NCI-H146 treated with DMSO at 0.1 percent for 48 hours (cell line): ENCODE results near the gene CLPTM1.
"Not testable (repeated sequence)": the region's sequence is repeated elsewhere in the genome, so short reads cannot be mapped to it uniquely, and the experiment has no call there.

Experiments used
- DNase-seq: peaks from one replicate; lab custom pipeline; 2025; ENCODE audit not compliant: unreplicated experiment; lab: John Stamatoyannopoulos, UW

CLPTM1 gene

GRCh38 chr19:44939668-44940067 lies 15.5 kb upstream of the CLPTM1 start:
- DNase-seq, result no peak

GRCh38 chr19:44942067-44942571 lies 13.1 kb upstream of the CLPTM1 start, which contains the start of gene APOC4:
APOC4 (plus strand) TSS chr19:44942237; CDS start chr19:44942278, 41 bp downstream.
- DNase-seq, result no peak

- DNase-seq, result no peak
These were observed 11.4 kb upstream of the CLPTM1 start for GRCh38 chr19:44943801-44944249.

- DNase-seq, result no peak
These were observed 8.1 kb upstream of the CLPTM1 start for GRCh38 chr19:44947041-44947581.

GRCh38 chr19:44948237-44948636 lies 6.9 kb upstream of the CLPTM1 start:
- DNase-seq, result no peak

GRCh38 chr19:44948763-44949374 lies 6.3 kb upstream of the CLPTM1 start:
- DNase-seq, result no peak

- no peak for DNase-seq
These were observed 5.6 kb upstream of the CLPTM1 start for GRCh38 chr19:44949550-44949949.

GRCh38 chr19:44951179-44952159 lies 3.7 kb upstream of the CLPTM1 start:
- DNase-seq, result peak; percentile 63

- DNase-seq, result no peak
These were observed 917 bp upstream of the CLPTM1 start for GRCh38 chr19:44954278-44954648.

GRCh38 chr19:44955505-44956439 lies 592 bp downstream of the CLPTM1 start:
- DNase-seq, result no peak

- DNase-seq, result no peak
These were observed 2.3 kb downstream of the CLPTM1 start for GRCh38 chr19:44957526-44957925.

GRCh38 chr19:44958090-44958489 lies 2.9 kb downstream of the CLPTM1 start:
- no peak for DNase-seq

- no peak for DNase-seq
These were observed 4.5 kb downstream of the CLPTM1 start for GRCh38 chr19:44959691-44960090.

GRCh38 chr19:44960906-44961728 lies 5.9 kb downstream of the CLPTM1 start:
- DNase-seq, result no peak

- DNase-seq, result no peak
These were observed 6.6 kb downstream of the CLPTM1 start for GRCh38 chr19:44961821-44962220.

- no peak for DNase-seq
These were observed 12.9 kb downstream of the CLPTM1 start for GRCh38 chr19:44968118-44968517.

GRCh38 chr19:44968670-44969069 lies 13.5 kb downstream of the CLPTM1 start:
- no peak for DNase-seq

- no peak for DNase-seq
These were observed 14.3 kb downstream of the CLPTM1 start for GRCh38 chr19:44969437-44969836.

- not testable (repeated sequence) for DNase-seq
These were observed 16.3 kb downstream of the CLPTM1 start for GRCh38 chr19:44971451-44971850.

- no peak for DNase-seq
These were observed 17.6 kb downstream of the CLPTM1 start for GRCh38 chr19:44972802-44973201.
